ENCODE data around the gene STRN3. TPM values are rescaled to one million over a fixed set of nuclear protein-coding genes. Genes with fewer than 3 reads are reported as not detected.

Gene STRN3
- total and polyA plus RNA-seq, 2 of the 4 experiments (the other 2 are of a cell fraction) = 10.8 to 78.7 TPM

GRCh38 chr14:30993071-30993470, 33.1 kb downstream of the STRN3 start:
- ATAC-seq (ENCODE audit: low read depth) = no peak
- Histone ChIP-seq H3K9ac (ENCODE audit: low read depth, low read length) (no peak overlapping the region), H2BK20ac (ENCODE audit: low read depth, low read length) (no peak overlapping the region), H3K23ac (ENCODE audit: low read depth, low read length) (no peak overlapping the region), H3K36me3 (ENCODE audit: control insufficient read depth, insufficient read depth, low read length) (peaks cover 2% of the 10 kb centered on the region; the same call in 1 of the 2 replicates), H3K27me3 (ENCODE audit: control insufficient read depth, insufficient read depth, low read length) (no peaks in the 10 kb centered on the region), H2AK5ac (ENCODE audit: low read depth, low read length) (no peak overlapping the region), H3K9me1 (ENCODE audit: insufficient read depth, low read length) (peaks cover 20% of the 10 kb centered on the region), H3K9me3 (ENCODE audit: control insufficient read depth, insufficient read depth, low read length) (peaks cover 3% of the 10 kb centered on the region), H3K79me1 (ENCODE audit: low read depth in 1 of 2, low read length in 2 of 2) (peaks cover 6 to 65% of the 10 kb centered on the region in 2 experiments), H4K5ac (ENCODE audit: low read depth, low read length) (no peak overlapping the region), H4K20me1 (ENCODE audit: insufficient read depth, low read length) (peaks cover 85% of the 10 kb centered on the region), H2BK120ac (ENCODE audit: low read depth, low read length) (no peak overlapping the region), H2AK9ac (replicated peaks; ENCODE audit: low read depth, low read length, poor library complexity) (no peak overlapping the region), H3K18ac (ENCODE audit: low read depth, low read length) (no peak overlapping the region), H3K56ac (ENCODE audit: extremely low read depth, insufficient read depth, low read length) (no peak overlapping the region), H3K27ac (ENCODE audit: insufficient read depth, low read length) (no peak overlapping the region), H3K14ac (replicated peaks; ENCODE audit: low read depth, low read length) (no peak overlapping the region), H4K91ac (ENCODE audit: insufficient read depth, low read depth, low read length) (no peak overlapping the region), H2AFZ (replicated peaks; ENCODE audit: low read length, poor library complexity) (no peak overlapping the region), H2BK5ac (ENCODE audit: low read depth, low read length, poor library complexity, severe bottlenecking) (no peak overlapping the region), H3K4me1 (ENCODE audit: control insufficient read depth, insufficient read depth, low read length) (peaks cover 14% of the 10 kb centered on the region), H2BK15ac (ENCODE audit: low read depth, low read length) (no peak overlapping the region), H3K4ac (ENCODE audit: low read depth, low read length) (no peak overlapping the region), H3K4me3 (ENCODE audit: insufficient read depth, low read depth, low read length) (no peak overlapping the region), H4K8ac (ENCODE audit: low read depth in 2 of 2, low read length in 2 of 2) (no peak overlapping the region), H3K4me2 (ENCODE audit: low read depth, low read length) (no peak overlapping the region)
- BruUV-seq (replicated peaks) = no TSS peak
- DNase-seq = no peak
- ChIA-PET CTCF (no interaction called here), POLR2A (ENCODE audit: unreplicated experiment) (interaction anchor here (0.8 kb wide), 1 partner anchor 12 kb away, joined by 6 read pairs; no protein-coding TSS in a partner anchor)
- dilution Hi-C loops (cut with HindIII; ENCODE audit: low sequenced_read_pairs, unreplicated experiment) (no loop called here), intact Hi-C loops (cut with micrococcal nuclease) (no loop called here), in situ Hi-C loops (cut with MboI; ENCODE audit: low sequenced_read_pairs) (loop anchor here (25.0 kb wide), 1 partner anchor 369 kb away; no protein-coding TSS in a partner anchor)
- TF ChIP-seq USF2 (IDR thresholded peaks at IDR 0.05; ENCODE audit: low read depth, low read length) (no peak), CTCF (conservative IDR thresholded peaks at IDR 0.05; ENCODE audit: low read depth, low read length) (no peak), MAZ (IDR thresholded peaks at IDR 0.05; ENCODE audit: borderline replicate concordance, low read depth, low read length) (no peak), MXI1 (IDR thresholded peaks at IDR 0.05; ENCODE audit: borderline replicate concordance, low read depth, low read length) (no peak), CHD1 (IDR thresholded peaks at IDR 0.05; ENCODE audit: low read depth, low read length) (no peak), RFX5 (IDR thresholded peaks at IDR 0.05; ENCODE audit: low read depth, low read length) (no peak), BHLHE40 (IDR thresholded peaks at IDR 0.05; ENCODE audit: low read depth, low read length) (no peak), RCOR1 (IDR thresholded peaks at IDR 0.05; ENCODE audit: insufficient replicate concordance, low read length) (no peak), CEBPB (IDR thresholded peaks at IDR 0.05; ENCODE audit: low read depth, low read length) (no peak), SMC3 (IDR thresholded peaks at IDR 0.05; ENCODE audit: low read depth, low read length) (no peak), FOS (IDR thresholded peaks at IDR 0.05; ENCODE audit: low read depth, low read length) (no peak), POLR2A (IDR thresholded peaks at IDR 0.05; ENCODE audit: low read depth, low read length) (no peak), MAFK (IDR thresholded peaks at IDR 0.05; ENCODE audit: low read depth, low read length) (no peak), NFE2L2 (IDR thresholded peaks at IDR 0.05; ENCODE audit: low read depth, low read length) (no peak), RAD21 (IDR thresholded peaks at IDR 0.05; ENCODE audit: low read length) (no peak)
- TF ChIP-seq, protein P1, sequence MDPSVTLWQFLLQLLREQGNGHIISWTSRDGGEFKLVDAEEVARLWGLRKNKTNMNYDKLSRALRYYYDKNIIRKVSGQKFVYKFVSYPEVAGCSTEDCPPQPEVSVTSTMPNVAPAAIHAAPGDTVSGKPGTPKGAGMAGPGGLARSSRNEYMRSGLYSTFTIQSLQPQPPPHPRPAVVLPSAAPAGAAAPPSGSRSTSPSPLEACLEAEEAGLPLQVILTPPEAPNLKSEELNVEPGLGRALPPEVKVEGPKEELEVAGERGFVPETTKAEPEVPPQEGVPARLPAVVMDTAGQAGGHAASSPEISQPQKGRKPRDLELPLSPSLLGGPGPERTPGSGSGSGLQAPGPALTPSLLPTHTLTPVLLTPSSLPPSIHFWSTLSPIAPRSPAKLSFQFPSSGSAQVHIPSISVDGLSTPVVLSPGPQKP (IDR thresholded peaks at IDR 0.05; ENCODE audit: borderline replicate concordance, low read depth, low read length) = no peak

All from IMR-90 (cell line).